Astrocyte (in vitro differentiated cells and primary cell): ENCODE results near the gene EVL. TPM values are rescaled to one million over a fixed set of nuclear protein-coding genes. Genes with fewer than 3 reads are reported as not detected.

Source experiments
- DNase-seq: peaks from one replicate; pipeline ENCODE4 v3.0.0-alpha.2; 2010; ENCODE audit warnings: low read depth
- FAIRE-seq: peaks from 2 replicates; lab custom pipeline; 2011; peaks lifted over from hg19 to GRCh38; lab: Jason Lieb, UNC
- H2AFZ ChIP-seq: 2 replicates; pipeline ENCODE4 v1.6.0; 2012; ENCODE audit warnings: low read depth, low read length, inconsistent platforms
- H3K27ac ChIP-seq: 2 replicates; pipeline ENCODE4 v1.5.1; 2011; ENCODE audit warnings: low read depth, low read length, inconsistent platforms
- H3K27me3 ChIP-seq: 2 replicates; pipeline ENCODE4 v1.6.0; 2011; ENCODE audit warnings: low read length, inconsistent platforms; ENCODE audit not compliant: insufficient read depth
- H3K36me3 ChIP-seq: 2 replicates; pipeline ENCODE4 v1.5.1; 2011; ENCODE audit warnings: low read length, inconsistent platforms; ENCODE audit not compliant: insufficient read depth
- H3K4me1 ChIP-seq: 2 replicates; pipeline ENCODE4 v1.5.1; 2011; ENCODE audit warnings: low read length, inconsistent platforms; ENCODE audit not compliant: insufficient read depth
- H3K4me2 ChIP-seq: 2 replicates; pipeline ENCODE4 v1.6.0; 2012; ENCODE audit warnings: low read length, inconsistent platforms
- H3K4me3 ChIP-seq: 2 replicates; pipeline ENCODE4 v1.5.1; 2011; ENCODE audit warnings: low read depth, mild to moderate bottlenecking, low read length, inconsistent platforms; ENCODE audit not compliant: insufficient read depth
- H3K79me2 ChIP-seq: 2 replicates; pipeline ENCODE4 v1.6.0; 2012; ENCODE audit warnings: mild to moderate bottlenecking, low read length, inconsistent platforms; ENCODE audit not compliant: insufficient read depth
- H3K9ac ChIP-seq: 2 replicates; pipeline ENCODE4 v1.6.0; 2012; ENCODE audit warnings: mild to moderate bottlenecking, low read length, inconsistent platforms
- H3K9me3 ChIP-seq: 2 replicates; pipeline ENCODE4 v1.5.1; 2012; ENCODE audit warnings: low read depth, mild to moderate bottlenecking, low read length, inconsistent platforms; ENCODE audit not compliant: insufficient read depth
- H4K20me1 ChIP-seq: 2 replicates; pipeline ENCODE4 v1.6.0; 2012; ENCODE audit warnings: low read length, inconsistent platforms; ENCODE audit not compliant: insufficient read depth
- H3K27ac Mint-ChIP-seq: one replicate; pipeline ENCODE4 v1.8.0; 2021; ENCODE audit warnings: mild to moderate bottlenecking, mixed read lengths; ENCODE audit not compliant: unreplicated experiment
- H3K27me3 Mint-ChIP-seq: one replicate; pipeline ENCODE4 v1.8.0; 2021; ENCODE audit warnings: low read depth, mixed read lengths; ENCODE audit not compliant: unreplicated experiment
- H3K36me3 Mint-ChIP-seq: one replicate; pipeline ENCODE4 v1.8.0; 2021; ENCODE audit warnings: low read depth, mixed read lengths; ENCODE audit not compliant: unreplicated experiment
- H3K4me1 Mint-ChIP-seq: one replicate; pipeline ENCODE4 v1.8.0; 2021; ENCODE audit warnings: low read depth, mixed read lengths; ENCODE audit not compliant: unreplicated experiment
- H3K4me3 Mint-ChIP-seq: one replicate; pipeline ENCODE4 v1.8.0; 2021; ENCODE audit warnings: mild to moderate bottlenecking, moderate library complexity, mixed read lengths; ENCODE audit not compliant: unreplicated experiment
- H3K9me3 Mint-ChIP-seq: one replicate; pipeline ENCODE4 v1.8.0; 2021; ENCODE audit warnings: mild to moderate bottlenecking, mixed read lengths; ENCODE audit not compliant: unreplicated experiment
- EZH2 ChIP-seq: IDR thresholded peaks from 2 replicates; pipeline ENCODE4 v1.6.1; 2012; ENCODE audit warnings: mild to moderate bottlenecking, low read length, inconsistent platforms; ENCODE audit not compliant: insufficient read depth
- total RNA-seq: library from RNA; stranded (reverse); gene quantifications from 2 replicates; pipeline ENCODE4 v1.2.1, GENCODE V29; 2021
- TF ChIP-seq, protein P1 (sequence below): IDR thresholded peaks from 2 replicates; pipeline ENCODE4 v1.5.1; 2011; ENCODE audit warnings: low read depth, mild to moderate bottlenecking, inconsistent platforms, low read length, moderate library complexity; ENCODE audit not compliant: insufficient read depth

Gene EVL
- total RNA-seq, 1 donor from 2014 or later: 48.9 TPM

DNA sequence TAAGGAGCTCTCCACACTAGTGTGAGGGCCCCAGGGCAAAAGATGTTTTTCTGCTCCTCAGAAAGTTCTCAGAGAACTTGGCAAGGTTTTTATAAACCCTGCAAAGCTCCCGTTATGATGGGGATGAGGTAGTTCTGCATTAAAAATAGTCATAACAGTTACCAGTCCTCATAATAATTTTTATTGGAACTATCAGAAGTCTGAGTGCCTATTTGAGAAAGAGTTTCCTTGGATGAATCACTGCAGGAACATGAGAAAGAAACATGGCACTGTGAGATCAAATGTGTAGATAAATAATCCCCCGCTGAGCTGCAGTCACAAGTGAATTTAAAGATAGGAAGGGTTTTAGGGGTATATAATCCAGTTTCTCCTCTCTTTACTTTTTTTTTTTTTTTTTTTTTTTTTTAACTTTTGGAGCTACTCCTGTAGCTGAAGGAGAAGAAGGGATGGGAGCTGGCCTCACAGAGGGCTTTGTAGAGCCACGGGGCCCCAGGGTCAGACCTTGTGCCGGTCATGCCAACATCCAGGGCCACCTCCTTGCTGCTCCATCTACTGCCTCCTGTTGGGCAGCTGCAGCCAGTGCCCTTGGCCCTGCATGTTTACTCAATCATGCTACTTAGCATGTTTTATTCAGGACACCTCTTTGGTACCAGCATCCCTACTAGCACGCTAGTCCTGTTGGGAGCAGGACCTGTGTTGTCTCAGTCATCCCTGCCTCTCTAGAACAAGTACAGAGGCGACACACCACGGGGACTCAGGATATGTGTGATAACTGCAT is 39.5 kb downstream of the EVL start:
- H3K27me3 Mint-ChIP-seq: no peaks in the 10 kb centered on the region
- no peak overlapping the region for H3K4me3 Mint-ChIP-seq
- Histone ChIP-seq H3K79me2 (peaks cover 22% of the 10 kb centered on the region), H3K4me1 (peaks cover 20% of the 10 kb centered on the region), H3K9ac (no peak overlapping the region), H3K4me2 (peak overlapping the region; percentile 42), H3K9me3 (no peaks in the 10 kb centered on the region), H3K27ac (peak overlapping the region; percentile 40), H3K27me3 (no peaks in the 10 kb centered on the region), H3K36me3 (no peaks in the 10 kb centered on the region), H4K20me1 (peaks cover 55% of the 10 kb centered on the region), H2AFZ (no peak overlapping the region), H3K4me3 (no peak overlapping the region)
- peaks cover 15% of the 10 kb centered on the region for H3K36me3 Mint-ChIP-seq
- H3K27ac Mint-ChIP-seq: no peak overlapping the region
- peak; percentile 46 for DNase-seq
- TF ChIP-seq EZH2: no peak
- TF ChIP-seq, protein P1, sequence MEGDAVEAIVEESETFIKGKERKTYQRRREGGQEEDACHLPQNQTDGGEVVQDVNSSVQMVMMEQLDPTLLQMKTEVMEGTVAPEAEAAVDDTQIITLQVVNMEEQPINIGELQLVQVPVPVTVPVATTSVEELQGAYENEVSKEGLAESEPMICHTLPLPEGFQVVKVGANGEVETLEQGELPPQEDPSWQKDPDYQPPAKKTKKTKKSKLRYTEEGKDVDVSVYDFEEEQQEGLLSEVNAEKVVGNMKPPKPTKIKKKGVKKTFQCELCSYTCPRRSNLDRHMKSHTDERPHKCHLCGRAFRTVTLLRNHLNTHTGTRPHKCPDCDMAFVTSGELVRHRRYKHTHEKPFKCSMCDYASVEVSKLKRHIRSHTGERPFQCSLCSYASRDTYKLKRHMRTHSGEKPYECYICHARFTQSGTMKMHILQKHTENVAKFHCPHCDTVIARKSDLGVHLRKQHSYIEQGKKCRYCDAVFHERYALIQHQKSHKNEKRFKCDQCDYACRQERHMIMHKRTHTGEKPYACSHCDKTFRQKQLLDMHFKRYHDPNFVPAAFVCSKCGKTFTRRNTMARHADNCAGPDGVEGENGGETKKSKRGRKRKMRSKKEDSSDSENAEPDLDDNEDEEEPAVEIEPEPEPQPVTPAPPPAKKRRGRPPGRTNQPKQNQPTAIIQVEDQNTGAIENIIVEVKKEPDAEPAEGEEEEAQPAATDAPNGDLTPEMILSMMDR: no peak
- H3K9me3 Mint-ChIP-seq: no peaks in the 10 kb centered on the region
- FAIRE-seq: peak; percentile 82
- peaks cover 13% of the 10 kb centered on the region for H3K4me1 Mint-ChIP-seq

DNA sequence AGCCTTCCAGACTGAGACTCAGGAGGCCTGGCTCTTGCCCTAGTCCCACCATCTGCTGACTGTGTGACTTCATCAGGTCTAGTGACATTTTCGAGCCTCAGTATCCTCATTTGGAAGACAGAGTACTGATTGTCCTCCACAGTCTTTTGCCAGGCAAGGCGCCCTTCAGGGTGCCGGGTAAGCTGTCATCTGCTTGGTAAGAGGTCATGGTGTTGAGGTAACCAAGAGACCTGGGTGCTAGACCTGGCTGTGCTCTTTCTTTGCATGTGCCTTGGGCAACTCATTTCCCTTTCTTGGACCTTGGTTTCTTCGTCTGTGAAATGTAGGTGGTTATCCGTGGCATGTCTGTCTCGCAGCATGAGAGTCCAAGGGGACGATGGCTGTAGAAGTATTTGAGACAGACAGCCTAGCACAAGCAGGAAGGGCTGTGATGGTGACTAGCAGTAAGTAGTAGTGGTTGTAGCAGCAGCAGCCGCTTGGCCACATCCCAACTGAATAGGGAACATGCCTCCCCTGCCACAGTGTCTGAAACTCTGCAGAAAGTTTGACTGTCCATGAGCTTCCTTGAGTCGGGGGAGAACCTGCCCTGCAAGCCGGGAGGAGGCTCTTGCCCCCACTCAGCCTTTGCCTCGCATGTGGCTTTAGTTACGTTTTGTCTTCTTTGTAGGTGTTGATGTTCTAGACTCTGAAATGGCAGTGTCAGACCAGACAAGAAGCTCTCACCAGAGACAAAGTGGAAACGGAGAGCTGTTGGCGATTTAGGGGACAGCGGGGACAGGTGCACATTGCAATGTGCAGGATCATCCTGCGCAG is 40.3 kb downstream of the EVL start:
- H3K4me1 Mint-ChIP-seq: peaks cover 13% of the 10 kb centered on the region
- Histone ChIP-seq H3K27me3 (no peaks in the 10 kb centered on the region), H4K20me1 (peaks cover 51% of the 10 kb centered on the region), H3K36me3 (no peaks in the 10 kb centered on the region), H2AFZ (no peak overlapping the region), H3K79me2 (peaks cover 19% of the 10 kb centered on the region), H3K9ac (no peak overlapping the region), H3K27ac (no peak overlapping the region), H3K4me2 (peak overlapping the region; percentile 4), H3K4me3 (no peak overlapping the region), H3K9me3 (no peaks in the 10 kb centered on the region), H3K4me1 (peaks cover 20% of the 10 kb centered on the region)
- H3K4me3 Mint-ChIP-seq: no peak overlapping the region
- peaks cover 15% of the 10 kb centered on the region for H3K36me3 Mint-ChIP-seq
- no peak for DNase-seq
- no peaks in the 10 kb centered on the region for H3K9me3 Mint-ChIP-seq
- no peaks in the 10 kb centered on the region for H3K27me3 Mint-ChIP-seq
- no peak for TF ChIP-seq EZH2
- no peak for FAIRE-seq
- H3K27ac Mint-ChIP-seq: no peak overlapping the region

DNA sequence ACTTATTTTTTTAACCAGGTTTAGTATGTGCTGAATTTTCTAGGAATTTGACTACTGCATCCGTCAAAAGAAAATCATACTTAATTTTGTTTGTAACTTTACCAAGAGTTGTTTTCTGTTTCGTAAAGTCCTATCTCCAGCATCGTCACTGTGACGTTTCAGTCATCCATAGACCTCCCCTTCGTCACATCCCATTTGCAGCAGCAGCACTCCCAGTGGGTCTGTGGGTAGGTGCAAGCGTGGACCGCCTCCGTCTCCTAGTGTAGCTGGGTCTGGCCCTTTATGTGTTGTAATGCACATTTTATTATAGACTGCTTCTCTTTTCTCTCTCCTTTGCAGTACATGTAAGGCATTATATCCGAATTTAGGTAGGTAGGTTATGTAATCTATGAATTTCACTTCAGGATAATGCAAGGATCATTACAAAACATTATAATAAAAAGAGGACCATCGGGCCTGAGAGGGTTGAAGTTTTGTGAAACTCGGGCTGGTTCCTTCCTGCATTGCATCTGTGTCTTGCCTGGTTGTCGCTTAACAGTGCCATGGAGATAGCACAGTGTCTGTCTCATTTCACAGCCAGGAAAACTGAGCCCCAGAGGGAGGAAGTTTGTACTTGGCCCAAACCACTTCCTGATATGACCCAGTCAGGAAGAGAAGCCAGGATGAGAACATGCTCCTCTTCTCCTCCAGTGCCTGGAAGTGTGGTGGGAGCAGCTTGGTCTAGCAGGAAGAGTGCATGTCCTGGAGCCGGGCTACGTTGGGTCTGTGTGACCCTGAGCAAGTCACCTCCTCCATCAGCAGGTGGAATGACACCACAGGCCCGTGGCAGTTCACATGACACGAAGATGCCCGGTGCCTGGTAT is 41.3 kb downstream of the EVL start:
- no peaks in the 10 kb centered on the region for H3K36me3 ChIP-seq
- H4K20me1 ChIP-seq: peaks cover 52% of the 10 kb centered on the region
- H3K9me3 ChIP-seq: no peaks in the 10 kb centered on the region
- no peak overlapping the region for H3K4me2 ChIP-seq
- H2AFZ ChIP-seq: no peak overlapping the region
- no peaks in the 10 kb centered on the region for H3K27me3 ChIP-seq
- Mint-ChIP-seq H3K27me3 (no peaks in the 10 kb centered on the region), H3K4me3 (no peak overlapping the region), H3K27ac (no peak overlapping the region), H3K9me3 (no peaks in the 10 kb centered on the region), H3K36me3 (peaks cover 15% of the 10 kb centered on the region), H3K4me1 (peaks cover 13% of the 10 kb centered on the region)
- FAIRE-seq (no peak), DNase-seq (no peak)
- no peak overlapping the region for H3K4me3 ChIP-seq
- H3K4me1 ChIP-seq: peaks cover 20% of the 10 kb centered on the region
- peaks cover 19% of the 10 kb centered on the region for H3K79me2 ChIP-seq
- H3K27ac ChIP-seq: no peak overlapping the region
- TF ChIP-seq EZH2: no peak
- TF ChIP-seq, protein P1: no peak
- no peak overlapping the region for H3K9ac ChIP-seq
